Esophagus (tissue), 2 donors: Measurements from ENCODE around the gene PWWP3B. TPM values are rescaled to one million over a fixed set of nuclear protein-coding genes. Genes with fewer than 3 reads are reported as not detected.

Source experiments
- H3K27ac ChIP-seq, 2 donors: one replicate each; pipeline ENCODE4 v1.5.1; 2013; ENCODE audit warnings: low read depth in 2 of 2, mild to moderate bottlenecking in 2 of 2, inconsistent platforms in 1 of 2, low read length in 1 of 2, moderate library complexity in 1 of 2
- H3K27me3 ChIP-seq, 2 donors: one replicate each; pipeline ENCODE4 v1.6.1; 2013; ENCODE audit warnings: low read length in 2 of 2, control low read depth in 1 of 2, mild to moderate bottlenecking in 1 of 2; ENCODE audit not compliant: insufficient read depth in 2 of 2, control insufficient read depth in 1 of 2
- H3K36me3 ChIP-seq, 2 donors: one replicate each; pipeline ENCODE4 v1.6.1; 2013; ENCODE audit warnings: low read length in 1 of 2; ENCODE audit not compliant: control insufficient read depth in 2 of 2, insufficient read depth in 2 of 2
- H3K4me1 ChIP-seq, 2 donors: one replicate each; pipeline ENCODE4 v1.6.1; 2013; ENCODE audit warnings: low read length in 1 of 2; ENCODE audit not compliant: control insufficient read depth in 2 of 2, insufficient read depth in 2 of 2
- H3K4me3 ChIP-seq, 2 donors: one replicate each; pipeline ENCODE4 v1.5.1; 2013; ENCODE audit warnings: low read length in 2 of 2, mild to moderate bottlenecking in 2 of 2, low read depth in 1 of 2, moderate library complexity in 1 of 2
- H3K9me3 ChIP-seq, 2 donors: one replicate each; pipeline ENCODE4 v1.6.1; 2013; ENCODE audit warnings: mild to moderate bottlenecking in 2 of 2, low read depth in 1 of 2, low read length in 1 of 2, moderate library complexity in 1 of 2; ENCODE audit not compliant: control insufficient read depth in 2 of 2, insufficient read depth in 1 of 2
- WGBS, 2 donors: extraction: QIAGEN DNeasy Blood & Tissue Kit; methylation state at CpG; one replicate each; pipeline ENCODE4 v1.1.7; 2013; 5-methylcytosine and 5-hydroxymethylcytosine counted together
- polyA plus RNA-seq, 2 donors: library from polyadenylated mRNA; stranded (reverse); fragments of 200-250 nt; gene quantifications; one replicate each; pipeline ENCODE4 v1.2.3, GENCODE V29; 2013
- donor health status: healthy with polysubstance abuse.
- donor health status: Bipolar disorder and iron deficiency.

PWWP3B gene
- under 1 TPM in 1 of 2 donors, not detected in 1; 0.01 TPM for polyA plus RNA-seq

- Histone ChIP-seq H3K27ac (no peak within 1 kb of the TSS), H3K27me3 (no peaks in the 10 kb centered on the region), H3K4me3 (no peak within 1 kb of the TSS), H3K9me3 (no peaks in the 10 kb centered on the region), H3K4me1 (no peaks in the 10 kb centered on the region), H3K36me3 (no peaks in the 10 kb centered on the region)
- 12 to 21% methylated on average over 14 of the region's 14 CpGs for WGBS, 2 donors
Measured at GRCh38 chrX:106168107-106168506, at the start of gene PWWP3B. Gene PWWP3B, plus strand, starts transcription at chrX:106168305. Its CDS starts 37,128 bp downstream, at chrX:106205433.

GRCh38 chrX:106139048-106139447 is 29.1 kb upstream of the PWWP3B start:
- Histone ChIP-seq H3K36me3 (no peaks in the 10 kb centered on the region), H3K27ac (no peak overlapping the region), H3K9me3 (peaks cover 4% of the 10 kb centered on the region in 2 donors), H3K4me1 (no peaks in the 10 kb centered on the region), H3K4me3 (no peak overlapping the region), H3K27me3 (no peaks in the 10 kb centered on the region)
- 75 to 84% methylated on average over 7 of the region's 7 CpGs for WGBS, 2 donors

- Histone ChIP-seq H3K4me3 (no peak overlapping the region), H3K27ac (no peak overlapping the region), H3K4me1 (no peaks in the 10 kb centered on the region), H3K36me3 (no peaks in the 10 kb centered on the region), H3K9me3 (no peaks in the 10 kb centered on the region), H3K27me3 (no peaks in the 10 kb centered on the region)
- WGBS, 2 donors, result 56 to 68% methylated on average over 5 of the region's 5 CpGs
Measured at GRCh38 chrX:106144755-106145639, 23.1 kb upstream of the PWWP3B start.

- Histone ChIP-seq H3K9me3 (no peaks in the 10 kb centered on the region), H3K27ac (no peak overlapping the region), H3K4me3 (no peak overlapping the region), H3K4me1 (no peaks in the 10 kb centered on the region), H3K36me3 (no peaks in the 10 kb centered on the region), H3K27me3 (no peaks in the 10 kb centered on the region)
- 56 to 72% methylated on average over 2 of the region's 2 CpGs for WGBS, 2 donors
Measured at GRCh38 chrX:106150701-106151100, 17.4 kb upstream of the PWWP3B start.

GRCh38 chrX:106159861-106160282 is 8.2 kb upstream of the PWWP3B start:
- Histone ChIP-seq H3K4me1 (no peaks in the 10 kb centered on the region), H3K27ac (no peak overlapping the region), H3K36me3 (no peaks in the 10 kb centered on the region), H3K27me3 (peaks cover 0 to 2% of the 10 kb centered on the region in 2 donors), H3K4me3 (no peak overlapping the region), H3K9me3 (no peaks in the 10 kb centered on the region)

- no peaks in the 10 kb centered on the region for H3K9me3 ChIP-seq
- H3K27me3 ChIP-seq, result no peaks in the 10 kb centered on the region
- no peaks in the 10 kb centered on the region for H3K4me1 ChIP-seq
- H3K36me3 ChIP-seq, result no peaks in the 10 kb centered on the region
- 26 to 52% methylated on average over 1 of the region's 1 CpG for WGBS, 2 donors
- H3K27ac ChIP-seq, result no peak overlapping the region
- no peak overlapping the region for H3K4me3 ChIP-seq
Measured at GRCh38 chrX:106170318-106170717, 2.2 kb downstream of the PWWP3B start.

GRCh38 chrX:106171293-106171820 is 3.3 kb downstream of the PWWP3B start:
- no peak overlapping the region for H3K27ac ChIP-seq
- 63 to 93% methylated on average over 3 of the region's 3 CpGs for WGBS, 2 donors
- H3K36me3 ChIP-seq, result no peaks in the 10 kb centered on the region
- H3K27me3 ChIP-seq, result no peaks in the 10 kb centered on the region
- no peaks in the 10 kb centered on the region for H3K4me1 ChIP-seq
- H3K9me3 ChIP-seq, result no peaks in the 10 kb centered on the region
- no peak overlapping the region for H3K4me3 ChIP-seq

GRCh38 chrX:106177106-106177981 is 9.2 kb downstream of the PWWP3B start:
- H3K27me3 ChIP-seq, result peaks cover 0 to 3% of the 10 kb centered on the region in 2 donors
- WGBS, 2 donors, result 19 to 36% methylated on average over 22 of the region's 22 CpGs
- H3K4me3 ChIP-seq, result no peak overlapping the region
- no peak overlapping the region for H3K27ac ChIP-seq
- no peaks in the 10 kb centered on the region for H3K4me1 ChIP-seq
- H3K9me3 ChIP-seq, result no peaks in the 10 kb centered on the region
- H3K36me3 ChIP-seq, result no peaks in the 10 kb centered on the region

GRCh38 chrX:106177982-106178321 is 9.8 kb downstream of the PWWP3B start:
- H3K27ac ChIP-seq, result no peak overlapping the region
- no peaks in the 10 kb centered on the region for H3K4me1 ChIP-seq
- no peaks in the 10 kb centered on the region for H3K9me3 ChIP-seq
- 63 to 67% methylated on average over 4 of the region's 4 CpGs for WGBS, 2 donors
- H3K4me3 ChIP-seq, result no peak overlapping the region
- no peaks in the 10 kb centered on the region for H3K36me3 ChIP-seq
- H3K27me3 ChIP-seq, result peaks cover 0 to 3% of the 10 kb centered on the region in 2 donors
